Erythroblast (primary cell): ENCODE measurements around the gene CYTIP.

Source experiments
- GATA1 ChIP-seq: IDR thresholded peaks from 2 replicates; pipeline ENCODE4 v1.6.1; 2011; ENCODE audit warnings: low read depth, mild to moderate bottlenecking, control low read depth, low read length, moderate library complexity
- POLR2A ChIP-seq: IDR thresholded peaks from 2 replicates; pipeline ENCODE4 v1.6.1; 2011; ENCODE audit warnings: mild to moderate bottlenecking, low read length

DNA sequence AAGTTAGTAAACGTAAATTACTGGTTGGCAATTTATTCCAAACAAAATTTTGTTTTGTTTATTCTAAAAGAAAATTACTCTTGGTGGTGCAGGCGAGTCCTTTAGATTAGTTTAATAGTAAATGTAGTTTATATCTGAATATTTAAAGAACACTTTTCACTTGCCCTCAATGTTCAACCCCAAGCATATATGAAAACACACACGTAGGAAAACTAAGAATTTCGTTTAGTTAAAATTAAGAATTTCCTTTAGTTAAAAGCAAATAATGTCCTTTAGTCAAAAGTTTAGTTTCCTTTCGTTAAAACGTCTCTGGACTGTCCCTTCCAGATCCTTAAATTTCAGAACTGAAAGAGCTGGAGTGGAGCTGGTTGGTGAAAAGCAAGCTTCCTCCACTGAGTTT is 19.1 kb upstream of the CYTIP start:
- no peak for TF ChIP-seq POLR2A
- no peak for TF ChIP-seq GATA1
